Stimulated activated naive CD8-positive, alpha-beta T cell treated with anti-CD3 and anti-CD28 coated beads, Interleukin-15, Interleukin-2, amounts not matched to agents 100 ng/mL and 50 ng/mL, for 24 hours (primary cell): ENCODE data around the gene GLG1.

Source experiments
- H3K27ac Mint-ChIP-seq: one replicate; pipeline ENCODE4 v1.8.0; 2021; ENCODE audit warnings: mild to moderate bottlenecking, mixed read lengths
- H3K27me3 Mint-ChIP-seq: one replicate; pipeline ENCODE4 v1.8.0; 2021; ENCODE audit warnings: mixed read lengths
- H3K36me3 Mint-ChIP-seq: one replicate; pipeline ENCODE4 v1.8.0; 2021; ENCODE audit warnings: low read depth, mixed read lengths
- H3K4me1 Mint-ChIP-seq: one replicate; pipeline ENCODE4 v1.8.0; 2021; ENCODE audit warnings: low read depth, mixed read lengths
- H3K4me3 Mint-ChIP-seq: one replicate; pipeline ENCODE4 v1.8.0; 2021; ENCODE audit warnings: mild to moderate bottlenecking, mixed read lengths
- H3K9me3 Mint-ChIP-seq: one replicate; pipeline ENCODE4 v1.8.0; 2021; ENCODE audit warnings: mixed read lengths

The GLG1 gene

DNA sequence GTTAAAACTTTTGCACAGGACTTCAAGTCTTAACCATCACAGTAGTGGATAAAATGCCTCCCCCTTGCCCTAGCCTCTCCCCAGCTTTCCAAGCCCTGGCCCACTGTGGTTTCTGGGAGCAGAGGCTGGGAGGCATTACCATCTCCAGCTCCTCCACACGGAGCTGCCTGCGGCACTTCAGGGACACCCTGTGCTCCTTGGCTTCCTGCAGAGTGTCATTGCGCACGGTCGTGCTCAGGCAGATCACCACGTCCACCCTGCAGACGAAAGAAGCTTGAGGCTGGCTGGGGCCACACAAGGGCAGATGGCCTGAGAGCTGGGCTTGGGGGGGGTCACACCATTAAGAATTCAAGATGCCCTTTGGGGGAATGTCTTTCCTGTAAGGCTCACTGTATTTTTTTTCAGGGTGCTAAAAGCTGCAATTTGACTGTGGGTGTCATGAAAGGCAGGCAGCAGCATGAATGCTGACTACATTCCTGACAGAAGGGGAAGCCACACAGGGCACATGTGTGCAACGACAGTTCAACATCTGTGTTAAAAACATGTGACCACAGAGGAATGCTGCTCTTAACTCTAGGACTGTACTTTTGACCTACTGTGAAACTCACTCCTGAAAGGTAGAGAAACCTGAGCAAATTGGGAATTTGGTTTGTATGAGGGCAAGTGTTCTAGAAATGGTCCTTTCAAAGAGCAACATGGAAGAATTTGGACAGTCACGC, 137.9 kb downstream of the GLG1 start:
- H3K27ac Mint-ChIP-seq: no peak overlapping the region
- peaks cover 21% of the 10 kb centered on the region for H3K4me1 Mint-ChIP-seq
- no peak overlapping the region for H3K4me3 Mint-ChIP-seq
- no peaks in the 10 kb centered on the region for H3K9me3 Mint-ChIP-seq
- H3K36me3 Mint-ChIP-seq: peaks cover 69% of the 10 kb centered on the region
- H3K27me3 Mint-ChIP-seq: no peaks in the 10 kb centered on the region

DNA sequence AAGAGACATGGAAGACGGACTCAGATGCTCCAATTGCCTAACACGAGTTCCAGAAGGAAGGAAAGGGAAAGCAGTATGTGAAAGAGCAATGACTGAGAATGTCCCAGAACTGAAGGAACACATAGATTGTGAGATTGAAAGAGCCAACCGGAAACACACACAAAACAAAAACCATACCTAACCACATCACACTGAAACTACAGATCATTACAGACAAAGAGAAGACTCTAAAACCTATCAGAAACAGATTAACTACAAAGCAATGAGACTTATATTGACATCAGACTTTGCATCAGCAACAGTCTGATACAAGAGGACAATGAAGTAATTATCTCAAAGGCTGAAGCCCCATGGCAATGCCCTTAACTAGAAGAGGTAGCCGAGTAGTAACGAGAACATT, 140.0 kb downstream of the GLG1 start:
- H3K27me3 Mint-ChIP-seq: no peaks in the 10 kb centered on the region
- peaks cover 74% of the 10 kb centered on the region for H3K36me3 Mint-ChIP-seq
- H3K4me3 Mint-ChIP-seq: no peak overlapping the region
- H3K9me3 Mint-ChIP-seq: no peaks in the 10 kb centered on the region
- peak overlapping the region; percentile 16 for H3K27ac Mint-ChIP-seq
- peaks cover 21% of the 10 kb centered on the region for H3K4me1 Mint-ChIP-seq

- peaks cover 21% of the 10 kb centered on the region for H3K4me1 Mint-ChIP-seq
- H3K27ac Mint-ChIP-seq: peak overlapping the region; percentile 16
- H3K4me3 Mint-ChIP-seq: no peak overlapping the region
- H3K27me3 Mint-ChIP-seq: no peaks in the 10 kb centered on the region
- no peaks in the 10 kb centered on the region for H3K9me3 Mint-ChIP-seq
- H3K36me3 Mint-ChIP-seq: peaks cover 70% of the 10 kb centered on the region
Observed at GRCh38 chr16:74465851-74466685, 140.8 kb downstream of the GLG1 start.

DNA sequence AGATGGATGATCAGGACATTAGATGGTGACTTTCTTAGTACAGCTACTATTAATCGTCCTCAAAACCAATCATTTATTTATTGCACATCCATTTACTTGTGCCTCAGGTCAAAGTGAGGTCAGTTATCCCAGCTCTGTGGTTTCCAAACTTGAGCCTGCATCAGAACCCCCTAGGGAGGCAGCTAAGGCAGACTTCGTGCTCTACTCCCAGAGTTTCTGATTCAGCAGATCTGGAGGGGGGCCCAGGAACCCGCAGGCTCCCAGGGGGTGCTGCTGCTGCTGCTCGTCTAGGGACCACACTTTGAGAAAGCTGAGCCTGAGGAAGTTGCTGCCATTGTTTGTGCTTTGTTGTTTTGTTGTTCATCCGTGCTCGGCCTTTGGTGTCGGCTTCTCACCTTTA, 141.6 kb downstream of the GLG1 start:
- Mint-ChIP-seq H3K4me3 (no peak overlapping the region), H3K36me3 (peaks cover 69% of the 10 kb centered on the region), H3K27me3 (no peaks in the 10 kb centered on the region), H3K27ac (no peak overlapping the region), H3K4me1 (peaks cover 21% of the 10 kb centered on the region), H3K9me3 (no peaks in the 10 kb centered on the region)

DNA sequence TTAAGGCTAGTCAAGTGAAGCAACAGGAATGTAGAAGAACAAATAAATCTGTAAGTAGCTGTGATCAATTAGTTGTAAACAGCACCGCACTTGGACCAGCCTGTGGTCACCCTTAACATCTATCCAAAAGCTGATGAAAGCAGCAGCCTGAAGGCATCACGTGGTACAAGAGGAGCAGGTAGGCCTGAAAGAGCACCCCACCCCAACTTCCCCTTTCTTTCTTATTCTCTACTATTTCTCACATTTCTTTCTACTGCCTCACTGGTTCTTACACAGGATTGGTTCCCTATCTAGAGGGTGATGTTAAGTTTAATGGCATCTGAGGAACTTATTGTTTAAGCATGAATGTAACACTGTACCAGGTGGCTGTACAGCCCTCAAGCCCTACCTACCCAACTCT, 143.0 kb downstream of the GLG1 start:
- no peak overlapping the region for H3K27ac Mint-ChIP-seq
- H3K4me3 Mint-ChIP-seq: no peak overlapping the region
- H3K4me1 Mint-ChIP-seq: peaks cover 21% of the 10 kb centered on the region
- H3K9me3 Mint-ChIP-seq: no peaks in the 10 kb centered on the region
- H3K36me3 Mint-ChIP-seq: peaks cover 67% of the 10 kb centered on the region
- H3K27me3 Mint-ChIP-seq: no peaks in the 10 kb centered on the region

DNA sequence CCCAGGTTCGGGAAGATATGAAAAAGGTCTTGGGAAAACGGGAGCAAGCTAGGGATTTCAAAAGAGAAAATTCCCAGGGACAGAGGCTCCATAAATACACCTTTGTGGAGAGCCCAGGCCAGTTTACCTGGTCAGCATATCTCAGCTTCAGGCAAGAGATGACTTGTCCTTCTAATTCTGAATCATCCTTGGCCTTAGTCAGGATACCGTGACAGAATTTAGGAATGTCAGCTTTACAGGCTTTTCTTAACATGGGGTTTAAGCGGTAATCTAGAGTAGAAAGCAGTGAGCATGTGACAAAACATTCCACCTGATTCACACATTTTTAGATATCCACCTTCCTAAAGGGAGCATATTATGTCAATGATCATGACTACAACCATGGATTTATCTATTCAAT, 144.6 kb downstream of the GLG1 start:
- H3K9me3 Mint-ChIP-seq: no peaks in the 10 kb centered on the region
- no peak overlapping the region for H3K4me3 Mint-ChIP-seq
- peaks cover 15% of the 10 kb centered on the region for H3K4me1 Mint-ChIP-seq
- no peak overlapping the region for H3K27ac Mint-ChIP-seq
- H3K36me3 Mint-ChIP-seq: peaks cover 68% of the 10 kb centered on the region
- no peaks in the 10 kb centered on the region for H3K27me3 Mint-ChIP-seq

GRCh38 chr16:74461826-74462225, 145.1 kb downstream of the GLG1 start:
- no peak overlapping the region for H3K4me3 Mint-ChIP-seq
- H3K4me1 Mint-ChIP-seq: peaks cover 10% of the 10 kb centered on the region
- H3K27me3 Mint-ChIP-seq: no peaks in the 10 kb centered on the region
- no peak overlapping the region for H3K27ac Mint-ChIP-seq
- H3K36me3 Mint-ChIP-seq: peaks cover 64% of the 10 kb centered on the region
- H3K9me3 Mint-ChIP-seq: no peaks in the 10 kb centered on the region

DNA sequence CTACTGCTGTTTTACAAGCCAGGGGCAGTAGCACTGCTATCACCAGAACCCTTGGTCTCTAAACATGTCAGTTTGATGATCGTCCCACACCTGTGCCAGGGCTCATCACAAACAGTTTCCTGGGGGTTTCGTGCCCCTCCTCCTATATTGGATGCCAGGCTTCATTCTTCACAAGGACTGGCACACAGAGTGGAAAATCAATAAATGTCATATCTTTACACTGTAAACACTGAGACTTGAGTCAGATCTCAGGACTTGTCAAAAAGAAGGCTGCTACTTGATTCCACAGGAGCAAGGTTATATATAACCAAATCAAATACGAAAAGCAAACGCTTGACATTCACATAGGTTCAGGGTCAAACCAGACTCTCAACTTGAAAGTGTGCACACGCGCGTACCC, 146.4 kb downstream of the GLG1 start:
- H3K36me3 Mint-ChIP-seq: peaks cover 65% of the 10 kb centered on the region
- peaks cover 3% of the 10 kb centered on the region for H3K4me1 Mint-ChIP-seq
- H3K27me3 Mint-ChIP-seq: no peaks in the 10 kb centered on the region
- no peaks in the 10 kb centered on the region for H3K9me3 Mint-ChIP-seq
- no peak overlapping the region for H3K4me3 Mint-ChIP-seq
- no peak overlapping the region for H3K27ac Mint-ChIP-seq

DNA sequence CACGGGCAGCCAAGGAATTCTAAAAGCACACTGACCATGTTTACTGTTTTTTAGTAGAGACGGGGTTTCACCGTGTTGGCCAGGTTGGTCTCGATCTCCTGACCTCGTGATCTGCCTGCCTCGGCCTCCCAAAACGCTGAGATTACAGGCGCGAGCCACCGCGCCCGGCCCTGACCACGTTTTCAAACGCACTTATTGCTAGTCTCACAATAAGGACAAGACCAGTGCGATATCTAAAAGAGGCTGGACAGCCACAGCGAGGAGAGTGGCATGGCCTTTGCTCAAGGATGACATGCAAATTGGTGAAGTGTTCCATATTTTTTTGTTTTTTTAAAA, 150.7 kb downstream of the GLG1 start:
- peaks cover 58% of the 10 kb centered on the region for H3K36me3 Mint-ChIP-seq
- H3K9me3 Mint-ChIP-seq: no peaks in the 10 kb centered on the region
- H3K4me1 Mint-ChIP-seq: no peaks in the 10 kb centered on the region
- H3K4me3 Mint-ChIP-seq: no peak overlapping the region
- H3K27me3 Mint-ChIP-seq: no peaks in the 10 kb centered on the region
- no peak overlapping the region for H3K27ac Mint-ChIP-seq

GRCh38 chr16:74455619-74456289, 151.2 kb downstream of the GLG1 start:
- H3K27me3 Mint-ChIP-seq: no peaks in the 10 kb centered on the region
- H3K4me1 Mint-ChIP-seq: no peaks in the 10 kb centered on the region
- H3K9me3 Mint-ChIP-seq: no peaks in the 10 kb centered on the region
- H3K4me3 Mint-ChIP-seq: no peak overlapping the region
- H3K36me3 Mint-ChIP-seq: peaks cover 62% of the 10 kb centered on the region
- no peak overlapping the region for H3K27ac Mint-ChIP-seq

DNA sequence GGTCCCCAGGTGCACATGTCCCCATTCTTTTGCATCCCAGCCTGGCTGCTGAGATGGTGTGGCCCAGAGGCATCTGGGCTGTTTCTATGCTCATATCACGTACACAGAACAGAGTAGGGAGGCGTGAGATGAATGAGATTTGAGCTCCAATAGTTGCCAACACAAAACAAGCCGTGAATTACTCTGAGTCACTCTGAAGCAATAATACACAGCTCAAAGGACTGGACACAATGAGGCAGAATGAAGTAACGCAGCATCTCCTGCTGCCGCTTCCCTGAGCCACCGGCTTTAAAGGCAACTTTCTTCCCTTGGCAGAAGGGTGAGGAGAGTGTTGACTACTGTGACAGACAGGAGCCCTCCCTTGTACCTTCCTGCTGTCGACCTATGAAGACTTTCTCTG, 151.7 kb downstream of the GLG1 start:
- H3K4me3 Mint-ChIP-seq: no peak overlapping the region
- peaks cover 65% of the 10 kb centered on the region for H3K36me3 Mint-ChIP-seq
- peak overlapping the region; percentile 32 for H3K27ac Mint-ChIP-seq
- no peaks in the 10 kb centered on the region for H3K9me3 Mint-ChIP-seq
- no peaks in the 10 kb centered on the region for H3K27me3 Mint-ChIP-seq
- H3K4me1 Mint-ChIP-seq: no peaks in the 10 kb centered on the region

- Mint-ChIP-seq H3K27me3 (no peaks in the 10 kb centered on the region), H3K27ac (no peak overlapping the region), H3K9me3 (no peaks in the 10 kb centered on the region), H3K4me3 (no peak overlapping the region), H3K4me1 (peaks cover 5% of the 10 kb centered on the region), H3K36me3 (peaks cover 54% of the 10 kb centered on the region)
Observed at GRCh38 chr16:74451951-74452758, 154.8 kb downstream of the GLG1 start.

- Mint-ChIP-seq H3K4me3 (no peak overlapping the region), H3K27ac (no peak overlapping the region), H3K4me1 (peaks cover 5% of the 10 kb centered on the region), H3K27me3 (no peaks in the 10 kb centered on the region), H3K9me3 (no peaks in the 10 kb centered on the region), H3K36me3 (peaks cover 49% of the 10 kb centered on the region)
Observed at GRCh38 chr16:74450967-74451760, 155.8 kb downstream of the GLG1 start.

DNA sequence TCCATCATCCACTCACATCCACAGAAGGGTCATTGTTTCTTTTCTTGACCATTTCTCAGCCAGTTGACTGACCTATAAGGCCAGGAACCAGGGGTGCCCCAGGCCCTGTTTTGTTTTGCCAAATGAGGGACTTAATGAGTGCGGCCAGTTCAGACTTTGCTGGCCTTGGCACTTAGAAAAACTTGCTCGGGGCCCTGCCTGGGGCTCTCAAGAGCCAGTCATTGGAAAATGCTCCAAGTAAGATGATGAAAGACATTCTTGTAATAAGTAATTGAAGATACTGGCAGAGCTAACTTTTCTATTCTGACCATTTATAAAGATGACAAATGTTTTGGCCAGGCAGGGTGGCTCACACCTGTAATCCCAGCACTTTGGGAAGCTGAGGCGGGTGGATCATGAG, 156.7 kb downstream of the GLG1 start:
- H3K36me3 Mint-ChIP-seq: peaks cover 43% of the 10 kb centered on the region
- no peak overlapping the region for H3K4me3 Mint-ChIP-seq
- H3K27ac Mint-ChIP-seq: no peak overlapping the region
- H3K27me3 Mint-ChIP-seq: no peaks in the 10 kb centered on the region
- H3K4me1 Mint-ChIP-seq: peaks cover 5% of the 10 kb centered on the region
- no peaks in the 10 kb centered on the region for H3K9me3 Mint-ChIP-seq
